Gastrocnemius medialis (tissue), 4 donors: ENCODE data around the gene SHC2.

Experiments
- POLR2A ChIP-seq, 2 donors: fragments of 450-650 bp; IDR thresholded peaks; one replicate each; pipeline ENCODE4 v1.6.1; 2017; ENCODE audit warnings: antibody characterized with exemption in 2 of 2, mild to moderate bottlenecking in 2 of 2, moderate library complexity in 2 of 2
- TF ChIP-seq, protein P1 (sequence below), 5 experiments: fragments of 450-650 bp in 3 of 5; fragments of 200-600 bp in 2 of 5; sonication (generic) in 2 of 5; IDR thresholded peaks in 4 of 5; conservative IDR thresholded peaks in 1 of 5; 1 replicate in 4 of 5; 2 replicates in 1 of 5; pipeline ENCODE4 v1.5.1; 2016 to 2019; ENCODE audit warnings: antibody characterized with exemption in 5 of 5, mild to moderate bottlenecking in 3 of 5, moderate library complexity in 3 of 5

GRCh38 chr19:485077-485476 is 24.2 kb upstream of the SHC2 start:
- TF ChIP-seq, protein P1, sequence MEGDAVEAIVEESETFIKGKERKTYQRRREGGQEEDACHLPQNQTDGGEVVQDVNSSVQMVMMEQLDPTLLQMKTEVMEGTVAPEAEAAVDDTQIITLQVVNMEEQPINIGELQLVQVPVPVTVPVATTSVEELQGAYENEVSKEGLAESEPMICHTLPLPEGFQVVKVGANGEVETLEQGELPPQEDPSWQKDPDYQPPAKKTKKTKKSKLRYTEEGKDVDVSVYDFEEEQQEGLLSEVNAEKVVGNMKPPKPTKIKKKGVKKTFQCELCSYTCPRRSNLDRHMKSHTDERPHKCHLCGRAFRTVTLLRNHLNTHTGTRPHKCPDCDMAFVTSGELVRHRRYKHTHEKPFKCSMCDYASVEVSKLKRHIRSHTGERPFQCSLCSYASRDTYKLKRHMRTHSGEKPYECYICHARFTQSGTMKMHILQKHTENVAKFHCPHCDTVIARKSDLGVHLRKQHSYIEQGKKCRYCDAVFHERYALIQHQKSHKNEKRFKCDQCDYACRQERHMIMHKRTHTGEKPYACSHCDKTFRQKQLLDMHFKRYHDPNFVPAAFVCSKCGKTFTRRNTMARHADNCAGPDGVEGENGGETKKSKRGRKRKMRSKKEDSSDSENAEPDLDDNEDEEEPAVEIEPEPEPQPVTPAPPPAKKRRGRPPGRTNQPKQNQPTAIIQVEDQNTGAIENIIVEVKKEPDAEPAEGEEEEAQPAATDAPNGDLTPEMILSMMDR (IDR thresholded peaks at IDR 0.05 in 4 of 5, conservative IDR thresholded peaks at IDR 0.05 in 1 of 5) = no peak
- no peak for TF ChIP-seq POLR2A (IDR thresholded peaks at IDR 0.05)
